IPS DF 4.7 (cell line): ENCODE measurements around the gene RAB34.
"Not testable (repeated sequence)": the region's sequence is repeated elsewhere in the genome, so short reads cannot be mapped to it uniquely, and the experiment has no call there.

Experiments used
- DNase-seq: peaks from one replicate; pipeline ENCODE4 v3.0.0-alpha.2; 2013; ENCODE audit warnings: low spot score; ENCODE audit errors: extremely low read depth

The RAB34 gene

GRCh38 chr17:28728364-28729200, 10.9 kb upstream of the RAB34 start, which contains the start of gene NEK8:
Gene NEK8, plus strand, starts transcription at chr17:28728788. Its CDS starts 26 bp downstream, at chr17:28728814.
- DNase-seq: no peak

DNA sequence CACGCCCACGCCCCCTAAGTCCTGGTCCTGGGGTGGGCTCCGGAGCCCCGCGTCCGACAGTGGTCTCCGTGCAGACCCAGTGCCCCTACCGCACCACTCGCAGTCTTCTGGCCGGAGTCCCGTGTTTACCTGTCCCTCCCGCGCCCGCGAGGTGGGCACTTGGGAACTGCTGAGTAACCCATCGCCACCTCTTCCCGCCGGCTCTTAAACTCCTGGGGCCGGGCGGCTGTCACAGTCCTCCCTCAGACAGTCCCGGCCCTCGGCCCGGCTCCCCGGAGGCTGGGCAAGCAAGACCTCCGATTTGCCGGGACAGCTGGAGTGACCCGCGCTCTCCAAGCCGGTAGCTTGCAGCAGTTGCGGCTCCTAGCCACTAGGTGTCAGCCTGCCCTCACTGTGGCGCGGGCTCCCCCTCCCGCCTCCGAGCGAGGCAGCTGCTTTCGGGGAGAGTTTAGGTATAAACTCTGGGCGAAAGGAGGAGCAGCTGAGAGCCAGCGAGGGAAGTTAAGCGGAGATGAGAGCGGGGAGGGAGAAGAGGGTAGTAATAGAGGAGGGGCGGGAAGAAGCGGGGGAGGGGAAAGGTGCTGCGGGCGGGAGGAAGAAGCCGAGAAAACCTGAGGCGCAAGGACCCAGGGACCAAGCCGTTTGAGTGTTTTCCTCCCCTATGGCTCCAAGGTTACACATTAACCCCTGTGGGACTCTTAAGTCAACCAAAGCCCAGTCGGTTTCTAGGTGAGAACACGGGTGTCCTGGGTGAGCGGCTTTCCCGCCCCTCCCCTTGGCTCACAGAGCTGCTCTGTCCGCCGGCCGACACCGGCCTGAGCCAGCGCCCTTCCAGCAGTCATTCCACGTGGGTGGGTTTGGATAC, 9.2 kb upstream of the RAB34 start:
- DNase-seq: no peak

- DNase-seq: no peak
Measured at GRCh38 chr17:28726226-28726626, 8.6 kb upstream of the RAB34 start, which contains the start of gene TLCD1. Gene TLCD1, minus strand, starts transcription at chr17:28726233. Its CDS starts 136 bp downstream, at chr17:28726097.

DNA sequence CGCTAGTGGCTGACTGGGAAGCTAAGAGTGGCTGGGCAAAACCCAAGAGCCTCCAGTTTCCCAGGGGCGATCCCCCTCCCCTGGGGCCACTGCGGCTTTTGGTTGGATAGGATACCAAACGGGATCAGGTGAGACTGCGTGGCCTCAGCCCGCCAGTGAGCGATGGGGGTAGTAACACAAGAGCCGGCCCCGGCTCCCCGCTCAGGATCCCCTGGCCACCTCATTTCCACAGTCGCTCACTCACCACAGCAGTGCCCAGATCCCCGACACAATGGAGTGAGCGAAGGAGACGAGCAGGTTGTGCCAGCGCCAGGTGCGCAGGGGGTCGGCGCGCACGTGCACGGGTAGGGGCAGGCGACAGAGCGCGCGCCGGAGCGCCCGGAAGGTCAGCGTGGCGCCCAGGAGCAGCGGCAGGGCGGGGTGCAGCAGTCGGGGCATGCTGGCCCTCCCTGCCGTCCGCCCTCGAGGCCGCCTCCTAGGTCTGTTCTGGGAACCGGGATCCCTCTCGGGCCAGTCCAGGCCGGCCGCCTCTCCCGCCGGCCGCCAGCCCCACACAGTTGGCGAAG, 8.1 kb upstream of the RAB34 start:
- DNase-seq: no peak

DNA sequence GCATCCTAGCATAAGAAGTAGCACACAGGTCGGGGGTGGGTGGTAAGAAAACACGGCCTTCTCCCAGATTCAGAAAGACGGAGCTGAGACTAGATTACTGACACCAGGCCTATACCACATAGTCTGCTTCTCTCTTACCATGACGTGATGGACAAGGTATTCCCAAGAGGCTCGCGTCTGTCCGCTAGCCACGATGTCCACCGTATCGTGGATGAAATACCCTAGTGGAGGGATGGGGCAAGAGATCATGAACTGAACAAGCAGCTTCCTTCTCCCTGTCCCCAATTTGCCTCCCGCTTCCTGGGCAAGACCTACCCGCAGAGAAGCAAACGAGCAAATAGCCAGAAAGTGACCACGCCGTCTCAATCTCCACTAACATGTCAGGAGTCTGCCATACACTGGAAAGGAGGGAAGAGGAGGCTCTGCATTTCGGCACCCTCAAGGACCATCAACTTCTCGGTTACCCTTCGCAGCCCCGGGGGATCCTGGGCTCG, 7.5 kb upstream of the RAB34 start:
- DNase-seq: no peak

- DNase-seq: no peak
Measured at GRCh38 chr17:28724500-28725165, 7.0 kb upstream of the RAB34 start.

- not testable (repeated sequence) for DNase-seq
Measured at GRCh38 chr17:28723836-28724499, 6.3 kb upstream of the RAB34 start.

DNA sequence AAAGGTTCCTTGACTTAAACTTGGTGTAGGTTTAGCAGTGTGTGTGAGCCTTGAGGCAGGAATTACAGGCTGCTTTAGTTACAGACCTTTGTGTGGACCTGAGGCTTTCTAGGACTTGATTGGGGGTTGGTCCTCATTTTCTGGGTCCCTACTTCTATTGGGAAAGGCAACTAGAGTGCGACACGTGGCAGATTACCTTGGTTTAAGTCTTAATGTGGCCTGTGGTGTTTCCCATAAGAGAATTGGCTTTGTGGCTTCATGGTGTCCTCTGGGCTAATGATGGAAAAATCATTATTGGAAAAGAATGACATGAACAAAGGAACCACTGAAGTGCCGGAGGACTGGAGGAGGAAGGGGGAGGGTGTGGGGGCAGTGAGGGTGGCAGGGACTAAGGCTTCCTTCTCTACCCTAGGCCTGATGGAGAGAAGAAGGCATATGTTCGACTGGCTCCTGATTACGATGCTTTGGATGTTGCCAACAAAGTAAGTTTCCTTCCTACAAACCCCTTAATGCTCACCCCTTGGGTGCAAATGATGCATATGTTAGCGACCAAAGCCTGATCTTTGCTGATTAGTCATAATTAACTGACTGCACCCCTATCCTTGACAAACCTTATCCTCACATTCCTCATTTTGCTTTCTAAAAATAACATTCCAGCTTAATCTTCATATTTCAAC, 5.6 kb upstream of the RAB34 start:
- no peak for DNase-seq

DNA sequence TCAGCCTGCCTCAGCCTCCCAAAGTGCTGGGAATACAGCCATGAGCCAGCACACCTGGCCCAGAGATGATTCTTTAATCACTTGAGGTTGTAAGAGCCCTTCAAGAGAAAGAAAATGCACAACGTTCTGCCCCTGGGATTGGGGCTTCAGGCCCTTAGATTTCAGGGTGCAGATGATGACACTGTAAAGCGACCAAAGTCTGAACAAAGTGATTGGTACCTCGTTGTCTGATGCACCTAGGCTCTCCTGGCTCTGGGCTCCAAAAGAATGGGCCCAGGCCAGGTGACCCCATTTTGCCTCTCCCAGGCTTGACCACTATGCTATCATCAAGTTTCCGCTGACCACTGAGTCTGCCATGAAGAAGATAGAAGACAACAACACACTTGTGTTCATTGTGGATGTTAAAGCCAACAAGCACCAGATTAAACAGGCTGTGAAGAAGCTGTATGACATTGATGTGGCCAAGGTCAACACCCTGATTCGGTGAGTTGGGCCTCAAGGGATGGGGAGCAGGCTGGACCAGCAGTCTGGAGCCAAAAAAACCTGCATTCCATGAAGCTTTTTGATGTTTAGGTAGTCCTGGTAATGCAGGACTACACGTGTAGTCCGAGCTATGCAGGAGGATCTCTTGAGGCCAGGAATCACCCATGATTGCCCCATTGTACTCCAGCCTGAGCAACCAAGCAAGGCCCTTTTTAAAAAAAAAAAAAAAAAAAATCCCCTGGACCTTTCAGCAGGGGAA, 4.9 kb upstream of the RAB34 start:
- no peak for DNase-seq

GRCh38 chr17:28720997-28721329, 3.3 kb upstream of the RAB34 start:
- DNase-seq: not testable (repeated sequence)

GRCh38 chr17:28720247-28720996, 2.8 kb upstream of the RAB34 start:
- DNase-seq: no peak

DNA sequence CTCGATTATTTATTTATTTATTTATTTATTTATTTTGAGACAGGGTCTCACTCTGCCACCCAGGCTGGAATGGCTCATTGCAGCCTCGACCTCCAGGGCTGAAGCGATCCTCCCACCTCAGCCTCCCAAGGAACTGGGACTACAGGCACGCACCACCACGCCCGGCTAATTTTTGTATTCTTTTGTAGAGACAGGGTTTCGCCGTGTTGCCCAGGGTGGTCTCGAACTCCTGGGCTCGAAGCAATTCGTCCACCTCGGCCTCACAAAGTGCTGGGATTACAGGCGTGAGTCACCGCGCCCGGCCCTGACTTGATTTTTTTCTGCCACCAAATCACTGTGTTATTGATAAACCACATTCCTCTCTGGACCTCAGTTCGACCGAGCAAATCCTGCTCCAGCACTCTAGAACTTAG, 1.4 kb upstream of the RAB34 start:
- no peak for DNase-seq

DNA sequence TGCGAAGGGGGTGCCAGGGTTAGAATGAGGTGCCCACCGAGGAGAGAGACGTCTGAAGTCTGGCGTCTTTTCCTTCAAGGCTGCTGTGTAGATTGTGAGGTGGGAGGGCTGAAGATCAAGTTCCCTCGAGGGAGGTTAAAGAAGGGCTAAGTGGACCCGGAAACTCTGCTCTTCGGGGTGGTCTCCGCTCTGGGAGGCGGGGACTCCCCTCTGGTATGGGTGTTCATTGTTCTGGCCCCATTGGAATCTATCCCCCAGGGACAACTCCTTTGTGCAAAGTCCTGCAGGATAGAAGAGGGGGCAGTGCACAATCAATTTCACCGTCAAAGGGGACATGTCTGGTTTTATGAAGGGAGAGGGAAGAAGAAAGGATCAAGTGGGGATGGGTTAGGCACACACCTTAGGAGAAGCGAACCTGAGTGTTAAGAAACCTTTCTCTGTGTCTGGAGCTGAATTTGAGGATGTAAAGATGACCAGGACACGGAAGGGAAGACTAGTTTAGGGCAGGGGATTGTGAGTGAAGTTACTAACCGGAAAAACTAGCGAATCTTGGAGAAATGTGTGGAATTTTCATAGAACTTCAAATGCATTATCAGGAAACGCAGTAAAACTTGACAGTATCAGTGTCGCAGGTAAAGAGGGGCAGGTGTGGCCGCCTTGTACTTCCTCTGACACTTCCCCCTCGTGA, 809 bp upstream of the RAB34 start:
- DNase-seq: no peak

GRCh38 chr17:28716740-28717577, 709 bp downstream of the RAB34 start:
- no peak for DNase-seq

DNA sequence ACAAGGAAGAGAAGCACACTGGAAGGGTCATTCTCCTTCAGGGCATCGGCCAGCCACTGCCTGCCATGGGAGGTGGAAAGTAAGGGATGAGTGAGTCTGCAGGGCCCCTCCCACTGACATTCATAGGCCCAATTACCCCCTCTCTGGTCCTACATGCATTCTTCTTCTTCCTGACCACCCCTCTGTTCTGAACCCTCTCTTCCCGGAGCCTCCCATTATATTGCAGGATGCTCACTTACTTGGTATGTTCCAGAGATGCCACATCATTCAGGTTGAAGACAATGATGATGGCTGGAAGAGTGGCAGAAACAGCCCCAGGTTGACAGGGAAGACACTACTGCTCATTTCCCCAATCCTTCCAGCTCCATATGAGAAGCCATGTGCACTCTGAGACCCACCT, 2.5 kb downstream of the RAB34 start:
- no peak for DNase-seq

DNA sequence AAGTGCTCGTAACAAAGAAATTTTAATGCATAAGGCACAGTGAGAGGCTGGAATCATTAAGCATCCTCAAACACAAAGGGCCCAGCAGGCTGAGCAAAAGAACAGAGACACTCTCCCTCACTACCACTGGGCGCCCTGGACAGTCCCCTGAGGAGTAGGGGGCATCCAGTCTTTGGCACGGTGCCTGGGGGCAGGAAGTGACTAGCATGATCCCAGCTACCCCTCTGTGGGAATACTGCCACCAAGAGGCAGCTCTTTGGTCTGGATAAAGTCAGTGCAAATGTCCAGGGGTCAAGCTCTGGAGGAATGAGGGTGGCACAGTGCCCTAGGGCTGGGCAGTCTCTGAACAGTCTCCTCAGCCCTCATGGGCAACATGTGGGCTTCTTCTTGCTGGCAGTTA, 3.4 kb downstream of the RAB34 start:
- no peak for DNase-seq

DNA sequence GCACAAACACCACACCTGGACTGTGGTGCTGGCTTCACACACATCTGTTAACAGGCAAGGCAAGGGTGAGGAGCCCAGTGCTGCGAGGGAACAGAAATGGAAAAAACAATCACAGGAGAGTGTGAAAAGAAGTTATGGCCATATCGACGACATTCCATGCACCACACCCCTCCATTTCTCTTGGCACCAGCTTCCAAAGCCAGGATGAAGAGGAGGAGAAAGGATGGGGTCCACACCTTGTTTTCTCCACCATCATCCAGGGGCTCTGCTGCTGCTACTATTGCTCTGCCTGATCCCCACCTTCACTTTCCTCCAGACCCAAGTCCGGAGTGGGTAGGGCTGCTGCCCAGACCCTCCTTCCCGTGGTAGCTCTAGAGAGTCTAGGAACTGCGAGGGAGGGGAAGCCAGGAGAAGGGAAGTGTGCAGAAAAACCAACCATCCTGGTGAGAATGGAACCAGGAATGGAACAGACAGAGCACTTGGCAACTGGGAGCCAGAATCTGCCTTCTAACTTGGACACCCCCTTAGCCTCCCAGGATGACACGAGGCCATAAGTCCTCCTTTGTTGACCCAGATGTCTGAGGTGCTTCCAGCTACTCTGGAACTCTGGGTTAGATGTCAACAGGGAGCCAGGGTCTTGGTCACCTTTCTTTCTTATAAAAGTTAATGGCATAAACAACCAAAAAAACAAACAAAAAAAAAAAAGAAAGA, 4.8 kb downstream of the RAB34 start:
- no peak for DNase-seq
